ENCODE measurements around the gene CHAD. TPM values are rescaled to one million over a fixed set of nuclear protein-coding genes. Genes with fewer than 3 reads are reported as not detected.

CHAD gene
- total and polyA plus RNA-seq, 3 donors (not counting 1 experiment from before 2014, with no cell fraction given) = not detected

Other genes with a start within 250 kb of the CHAD start
- under 1 TPM in 1 of 2 donors, not detected in 1; under 0.01 TPM for gene TMEM92, start 194.4 kb downstream of the CHAD start, total RNA-seq
- 1.3 TPM for gene TMEM92, start 194.4 kb downstream of the CHAD start, polyA plus RNA-seq
- 10 to 100 TPM; 46.3 to 78.3 TPM for gene XYLT2, start 122.8 kb downstream of the CHAD start, total RNA-seq
- gene XYLT2, start 122.8 kb downstream of the CHAD start, polyA plus RNA-seq = 26.3 TPM
- gene MRPL27, start 95.7 kb downstream of the CHAD start, total RNA-seq = 10 to 100 TPM; 43.5 to 73.5 TPM
- 184 TPM for gene MRPL27, start 95.7 kb downstream of the CHAD start, polyA plus RNA-seq
- gene EME1, start 95.7 kb downstream of the CHAD start, total RNA-seq = 1 to 10 TPM in 1 of 2 donors, under 1 TPM in 1; 0.17 to 8.0 TPM
- gene EME1, start 95.7 kb downstream of the CHAD start, polyA plus RNA-seq = 9.2 TPM
- gene LRRC59, start 71.4 kb downstream of the CHAD start, total RNA-seq = 100 to 1,000 TPM; 118 to 190 TPM
- gene LRRC59, start 71.4 kb downstream of the CHAD start, polyA plus RNA-seq = 141 TPM
- gene ACSF2, start 42.7 kb downstream of the CHAD start, total RNA-seq = 10 to 100 TPM; 28.1 to 37.2 TPM
- gene ACSF2, start 42.7 kb downstream of the CHAD start, polyA plus RNA-seq = 28.9 TPM
- 10 to 100 TPM; 17.2 to 29.9 TPM for gene RSAD1, start 10.0 kb upstream of the CHAD start, total RNA-seq
- 18.8 TPM for gene RSAD1, start 10.0 kb upstream of the CHAD start, polyA plus RNA-seq
- 1 to 10 TPM in 1 of 2 donors, under 1 TPM in 1; 0.50 to 9.6 TPM for gene MYCBPAP, start 39.6 kb upstream of the CHAD start, total RNA-seq
- gene MYCBPAP, start 39.6 kb upstream of the CHAD start, polyA plus RNA-seq = 4.5 TPM
- 10 to 100 TPM; 12.2 to 70.7 TPM for gene EPN3, start 63.9 kb upstream of the CHAD start, total RNA-seq
- gene EPN3, start 63.9 kb upstream of the CHAD start, polyA plus RNA-seq = 101 TPM
- 10 to 100 TPM; 65.6 to 79.9 TPM for gene SPATA20, start 78.3 kb upstream of the CHAD start, total RNA-seq
- gene SPATA20, start 78.3 kb upstream of the CHAD start, polyA plus RNA-seq = 28.9 TPM
- gene CACNA1G, start 91.8 kb upstream of the CHAD start, total RNA-seq = under 1 TPM in 1 of 2 donors, not detected in 1; 0.09 TPM
- gene CACNA1G, start 91.8 kb upstream of the CHAD start, polyA plus RNA-seq = 0.03 TPM
- gene ABCC3, start 166.0 kb upstream of the CHAD start, total RNA-seq = 100 to 1,000 TPM in 1 of 2 donors, 10 to 100 TPM in 1; 80.7 to 113 TPM
- 49.6 TPM for gene ABCC3, start 166.0 kb upstream of the CHAD start, polyA plus RNA-seq
- 10 to 100 TPM; 36.3 to 38.5 TPM for gene ANKRD40, start 239.0 kb upstream of the CHAD start, total RNA-seq
- gene ANKRD40, start 239.0 kb upstream of the CHAD start, polyA plus RNA-seq = 28.3 TPM